GM12878 (cell line): ENCODE data around the gene CACNA2D3. TPM values are rescaled to one million over a fixed set of nuclear protein-coding genes. Genes with fewer than 3 reads are reported as not detected.

ENCODE experiments used
- ATAC-seq: fragments of 200-7000 bp; cut with Tn5 transposase; 3 replicates; pipeline ENCODE4 v1.9.1; 2020; ENCODE audit warnings: mild to moderate bottlenecking, moderate library complexity
- BruUV-seq: library from RNA; stranded (reverse); fragments of 400-500 nt; replicated peaks from 2 replicates; lab custom pipeline; 2021; lab: Mats Ljungman, UMichigan
- CTCF ChIA-PET: fragments of 300-600 bp; sonication (Branson Sonifier 250); formaldehyde crosslinking; extraction: SDS; loops from one replicate; lab custom pipeline; 2021; ENCODE audit warnings: inconsistent platforms; lab: Yijun Ruan, JAX
- POLR2A ChIA-PET: fragments of 350-600 bp; formaldehyde crosslinking; extraction: SDS; loops from one replicate; lab custom pipeline; 2021; ENCODE audit warnings: inconsistent platforms; lab: Charles Lee
- RAD21 ChIA-PET: fragments of 300-600 bp; sonication (Branson Sonifier 250); formaldehyde crosslinking; loops from one replicate; lab custom pipeline; 2023; ENCODE audit warnings: antibody characterized with exemption; ENCODE audit not compliant: unreplicated experiment; lab: Charles Lee
- SMC1A ChIA-PET: fragments of 300-600 bp; sonication (Branson Sonifier 250); formaldehyde crosslinking; loops from one replicate; lab custom pipeline; 2023; ENCODE audit not compliant: unreplicated experiment, uncharacterized antibody; lab: Charles Lee
- DNase-seq: peaks from one replicate; pipeline ENCODE4 v3.0.0-alpha.2; 2011; ENCODE audit warnings: low read depth, low spot score
- FAIRE-seq: peaks from 3 replicates; lab custom pipeline; 2011; peaks lifted over from hg19 to GRCh38; lab: Jason Lieb, UNC
- H2AFZ ChIP-seq: 2 replicates; pipeline ENCODE4 v1.6.0; 2011; ENCODE audit warnings: low read depth, low read length, control low read depth; ENCODE audit not compliant: control insufficient read depth
- H3K27ac ChIP-seq: 2 replicates; pipeline ENCODE4 v1.5.1; 2011; ENCODE audit warnings: control low read depth; ENCODE audit not compliant: control insufficient read depth, insufficient read depth
- H3K27me3 ChIP-seq, 2 experiments: replicated peaks in 1 of 2; 2 replicates each; pipeline versions ENCODE4 v1.6.0 to v1.6.1; 2011; ENCODE audit warnings: low read length in 1 of 2; ENCODE audit not compliant: control insufficient read depth in 2 of 2, insufficient read depth in 2 of 2
- H3K36me3 ChIP-seq, 2 experiments: 2 replicates each; pipeline ENCODE4 v1.5.1; 2011; ENCODE audit warnings: low read length in 1 of 2; ENCODE audit not compliant: control insufficient read depth in 2 of 2, insufficient read depth in 2 of 2
- H3K4me1 ChIP-seq: 2 replicates; pipeline ENCODE4 v1.6.1; 2011; ENCODE audit warnings: mild to moderate bottlenecking, low read length, moderate library complexity, mixed read lengths; ENCODE audit not compliant: control insufficient read depth, insufficient read depth
- H3K4me2 ChIP-seq: 2 replicates; pipeline ENCODE4 v1.6.0; 2011; ENCODE audit warnings: control low read depth; ENCODE audit not compliant: control insufficient read depth, insufficient read depth
- H3K4me3 ChIP-seq: fragments of 200-600 bp; sonication (generic); 2 replicates; pipeline ENCODE4 v1.5.1; 2016
- H3K79me2 ChIP-seq: 2 replicates; pipeline ENCODE4 v1.6.0; 2011; ENCODE audit warnings: low read length; ENCODE audit not compliant: control insufficient read depth, insufficient read depth
- H3K9ac ChIP-seq: 2 replicates; pipeline ENCODE4 v1.8.0; 2011; ENCODE audit warnings: low read length, control low read depth, mixed read lengths; ENCODE audit not compliant: control insufficient read depth, insufficient read depth
- H3K9me3 ChIP-seq: replicated peaks from 3 replicates; pipeline ENCODE4 v1.5.1; 2011; ENCODE audit warnings: mild to moderate bottlenecking, low read length; ENCODE audit not compliant: control insufficient read depth, insufficient read depth
- H4K20me1 ChIP-seq: 2 replicates; pipeline ENCODE4 v1.6.0; 2011; ENCODE audit not compliant: control insufficient read depth, insufficient read depth
- ASH2L ChIP-seq: fragments of 300-600, 200-600 bp; sonication (generic); IDR thresholded peaks from 2 replicates; pipeline ENCODE4 v1.6.1; 2017; ENCODE audit warnings: low read depth, mild to moderate bottlenecking, borderline replicate concordance
- FOXK2 ChIP-seq: fragments of 450-650 bp; IDR thresholded peaks from 2 replicates; pipeline ENCODE4 v1.6.1; 2017; ENCODE audit warnings: mild to moderate bottlenecking, moderate library complexity
- HDAC2 ChIP-seq: fragments of 200-600 bp; sonication (generic); IDR thresholded peaks from 2 replicates; pipeline ENCODE4 v1.6.1; 2017
- HDAC6 ChIP-seq: fragments of 200-600 bp; sonication (generic); IDR thresholded peaks from one replicate; pipeline ENCODE4 v1.8.0; 2017; ENCODE audit warnings: antibody characterized with exemption; ENCODE audit not compliant: unreplicated experiment
- MAX ChIP-seq: IDR thresholded peaks from 2 replicates; pipeline ENCODE4 v1.6.1; 2012; ENCODE audit warnings: low read depth, low read length, improper control_type of control experiment
- MEF2A ChIP-seq: IDR thresholded peaks from 2 replicates; pipeline ENCODE4 v1.6.1; 2011; ENCODE audit warnings: low read depth, mild to moderate bottlenecking, low read length, moderate library complexity; ENCODE audit not compliant: insufficient read depth
- PBX3 ChIP-seq: IDR thresholded peaks from 2 replicates; pipeline ENCODE4 v1.6.1; 2011; ENCODE audit warnings: mild to moderate bottlenecking, low read depth, low read length, moderate library complexity; ENCODE audit not compliant: insufficient replicate concordance
- RELB ChIP-seq: fragments of 450-650 bp; IDR thresholded peaks from 2 replicates; pipeline ENCODE4 v1.6.1; 2017; ENCODE audit warnings: low read depth, mild to moderate bottlenecking, moderate library complexity
- SPI1 ChIP-seq: IDR thresholded peaks from 2 replicates; pipeline ENCODE4 v1.6.1; 2011; ENCODE audit warnings: low read depth, mild to moderate bottlenecking, low read length, moderate library complexity, borderline replicate concordance; ENCODE audit not compliant: insufficient read depth
- STAT1 ChIP-seq: fragments of 450-650 bp; conservative IDR thresholded peaks from 2 replicates; pipeline ENCODE4 v1.6.1; 2014; ENCODE audit warnings: antibody characterized with exemption, mild to moderate bottlenecking
- TCF7 ChIP-seq: IDR thresholded peaks from 2 replicates; pipeline ENCODE4 v1.6.1; 2014; ENCODE audit warnings: antibody characterized with exemption, borderline replicate concordance
- ZNF217 ChIP-seq: fragments of 450-650 bp; IDR thresholded peaks from 2 replicates; pipeline ENCODE4 v1.6.1; 2017; ENCODE audit warnings: antibody characterized with exemption, mild to moderate bottlenecking
- ZNF274 ChIP-seq: IDR thresholded peaks from one replicate; pipeline ENCODE4 v1.8.0; 2011; ENCODE audit not compliant: insufficient read length, insufficient read depth
- ZSCAN29 ChIP-seq: fragments of 450-650 bp; IDR thresholded peaks from 2 replicates; pipeline ENCODE4 v1.6.1; 2017; ENCODE audit warnings: mild to moderate bottlenecking, moderate library complexity
- WGBS: methylation state at CpG from one replicate; pipeline ENCODE4 v1.1.6; 2016; ENCODE audit warnings: low lambda C conversion rate; ENCODE audit not compliant: insufficient replicate concordance, insufficient coverage; ENCODE audit errors: missing lambda C conversion rate; 5-methylcytosine and 5-hydroxymethylcytosine counted together
- in situ Hi-C: fragments of 300-500 bp; cut with MboI; formaldehyde crosslinking; loops from 9 replicates; pipeline ENCODE4 v1.14.3; 2018; ENCODE audit warnings: mixed read lengths
- intact Hi-C: fragments of 100-400 bp; cut with micrococcal nuclease; formaldehyde crosslinking; loops from one replicate; pipeline ENCODE4 v1.14.2; 2022; ENCODE audit not compliant: unreplicated experiment
- polyA plus RNA-seq, 11 experiments: library from polyadenylated mRNA; depleted of rRNA in 4 of 11; unstranded in 6 of 11; stranded (reverse) in 5 of 11; fragments of >200 nt; fragmentation: Nextera tagmentation in 4 of 11; fragmentation: Illumina TruSeq in 1 of 11; extraction: Ambion mirVana in 4 of 11; extraction: Trizol in 1 of 11; gene quantifications; 1 replicate in 1 of 11; 2 replicates in 10 of 11; pipeline versions ENCODE4 v1.2.1 to v1.2.3, GENCODE V29; 2011 to 2016; ENCODE audit warnings: inconsistent platforms in 2 of 11, missing spikeins in 2 of 11, low read depth in 1 of 11
- total RNA-seq, 4 experiments: library from RNA; depleted of rRNA in 3 of 4; stranded (reverse); fragments of >200 nt in 3 of 4; fragmentation: Illumina TruSeq in 1 of 4; extraction: Trizol in 1 of 4; gene quantifications; 2 replicates each; pipeline versions ENCODE4 v1.2.1 to v1.2.3, GENCODE V29; 2013 to 2021

The CACNA2D3 gene
- total and polyA plus RNA-seq, 10 of the 15 experiments (the other 5 are each of a cell fraction or from before 2014, with no cell fraction given): not detected

- ChIA-PET POLR2A (no interaction called here), SMC1A (no interaction called here), CTCF (no interaction called here), RAD21 (no interaction called here)
- H3K4me2 ChIP-seq: no peak overlapping the region
- H3K27ac ChIP-seq: no peak overlapping the region
- DNase-seq (no peak), ATAC-seq (no peak), FAIRE-seq (no peak)
- H3K9me3 ChIP-seq: no peaks in the 10 kb centered on the region
- H2AFZ ChIP-seq: no peak overlapping the region
- in situ Hi-C loops: no loop called here
- no peak for TF ChIP-seq MEF2A
- TF ChIP-seq ZSCAN29: no peak
- TF ChIP-seq ZNF274: no peak
- no peak for TF ChIP-seq SPI1
- no peak for TF ChIP-seq ASH2L
- TF ChIP-seq HDAC6: no peak
- TF ChIP-seq ZNF217: no peak
- no peak for TF ChIP-seq MAX
- no peak for TF ChIP-seq TCF7
- TF ChIP-seq PBX3: no peak
- TF ChIP-seq HDAC2: no peak
- TF ChIP-seq STAT1: no peak
- no peak for TF ChIP-seq RELB
- no peak for TF ChIP-seq FOXK2
- no peak overlapping the region for H3K9ac ChIP-seq
- no peaks in the 10 kb centered on the region for H3K36me3 ChIP-seq
- WGBS: 47% methylated on average over 6 of the region's 6 CpGs
- no peak overlapping the region for H3K4me3 ChIP-seq
- no peaks in the 10 kb centered on the region for H3K79me2 ChIP-seq
- BruUV-seq: no TSS peak
- no peaks in the 10 kb centered on the region for H3K4me1 ChIP-seq
- H4K20me1 ChIP-seq: no peaks in the 10 kb centered on the region
- no peaks in the 10 kb centered on the region; a peak in 1 of 4 replicates for H3K27me3 ChIP-seq
- intact Hi-C loops: no loop called here
These were observed 409.4 kb downstream of the CACNA2D3 start for GRCh38 chr3:54531741-54532140.
